Chondrocyte (in vitro differentiated cells): ENCODE measurements around the gene CPB2. TPM values are rescaled to one million over a fixed set of nuclear protein-coding genes. Genes with fewer than 3 reads are reported as not detected.
A peak's percentile ranks its signal among the peaks of the same experiment; 100 is the strongest.

Source experiments
- DNase-seq: peaks from one replicate; pipeline ENCODE4 v3.0.0; 2021; ENCODE audit warnings: mixed read lengths, low spot score
- H3K27ac Mint-ChIP-seq: one replicate; pipeline ENCODE4 v1.8.0; 2021; ENCODE audit warnings: mild to moderate bottlenecking, moderate library complexity, mixed read lengths; ENCODE audit not compliant: unreplicated experiment
- H3K27me3 Mint-ChIP-seq: 2 replicates; pipeline ENCODE4 v1.8.0; 2021; ENCODE audit warnings: low read depth, mixed read lengths
- H3K36me3 Mint-ChIP-seq: 2 replicates; pipeline ENCODE4 v1.8.0; 2021; ENCODE audit warnings: low read depth, mixed read lengths
- H3K4me1 Mint-ChIP-seq: 2 replicates; pipeline ENCODE4 v1.8.0; 2021; ENCODE audit warnings: low read depth, mild to moderate bottlenecking, mixed read lengths
- H3K4me3 Mint-ChIP-seq: one replicate; pipeline ENCODE4 v1.8.0; 2021; ENCODE audit warnings: mild to moderate bottlenecking, moderate library complexity, mixed read lengths; ENCODE audit not compliant: unreplicated experiment
- H3K9me3 Mint-ChIP-seq: 2 replicates; pipeline ENCODE4 v1.8.0; 2021; ENCODE audit warnings: low read depth, mixed read lengths
- total RNA-seq: library from RNA; stranded (reverse); gene quantifications from 3 replicates; pipeline ENCODE4 v1.2.1, GENCODE V29; 2021
- TF ChIP-seq, protein P1 (sequence below): fragments of 200-600 bp; sonication (generic); IDR thresholded peaks from 2 replicates; pipeline ENCODE4 v1.5.0; 2021; ENCODE audit warnings: antibody characterized with exemption, mild to moderate bottlenecking, moderate library complexity

CPB2 gene
- total RNA-seq, 1 donor from 2014 or later = not detected

DNA sequence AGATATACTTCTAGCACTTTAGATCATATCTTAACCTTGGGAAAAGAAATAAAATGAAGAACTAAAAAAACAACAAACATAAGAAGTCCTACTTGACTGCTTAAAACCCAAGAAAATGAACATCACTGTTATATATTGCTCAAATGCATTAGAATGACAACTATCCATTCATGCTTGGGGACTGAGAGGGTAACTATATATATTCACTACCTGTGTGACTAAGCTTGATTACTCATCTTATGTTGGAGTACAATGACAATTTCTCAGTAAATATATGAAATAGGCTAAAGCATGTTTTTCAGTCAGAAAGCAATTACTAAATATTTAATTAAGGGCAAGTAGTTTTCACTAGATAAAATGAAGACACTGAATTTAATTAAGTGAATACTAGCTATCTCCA, 92.4 kb downstream of the CPB2 start:
- TF ChIP-seq, protein P1, sequence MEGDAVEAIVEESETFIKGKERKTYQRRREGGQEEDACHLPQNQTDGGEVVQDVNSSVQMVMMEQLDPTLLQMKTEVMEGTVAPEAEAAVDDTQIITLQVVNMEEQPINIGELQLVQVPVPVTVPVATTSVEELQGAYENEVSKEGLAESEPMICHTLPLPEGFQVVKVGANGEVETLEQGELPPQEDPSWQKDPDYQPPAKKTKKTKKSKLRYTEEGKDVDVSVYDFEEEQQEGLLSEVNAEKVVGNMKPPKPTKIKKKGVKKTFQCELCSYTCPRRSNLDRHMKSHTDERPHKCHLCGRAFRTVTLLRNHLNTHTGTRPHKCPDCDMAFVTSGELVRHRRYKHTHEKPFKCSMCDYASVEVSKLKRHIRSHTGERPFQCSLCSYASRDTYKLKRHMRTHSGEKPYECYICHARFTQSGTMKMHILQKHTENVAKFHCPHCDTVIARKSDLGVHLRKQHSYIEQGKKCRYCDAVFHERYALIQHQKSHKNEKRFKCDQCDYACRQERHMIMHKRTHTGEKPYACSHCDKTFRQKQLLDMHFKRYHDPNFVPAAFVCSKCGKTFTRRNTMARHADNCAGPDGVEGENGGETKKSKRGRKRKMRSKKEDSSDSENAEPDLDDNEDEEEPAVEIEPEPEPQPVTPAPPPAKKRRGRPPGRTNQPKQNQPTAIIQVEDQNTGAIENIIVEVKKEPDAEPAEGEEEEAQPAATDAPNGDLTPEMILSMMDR = no peak
- H3K4me1 Mint-ChIP-seq = no peaks in the 10 kb centered on the region
- no peak overlapping the region for H3K4me3 Mint-ChIP-seq
- H3K27ac Mint-ChIP-seq = no peak overlapping the region
- no peaks in the 10 kb centered on the region for H3K27me3 Mint-ChIP-seq
- H3K36me3 Mint-ChIP-seq = peaks cover 8% of the 10 kb centered on the region
- no peaks in the 10 kb centered on the region for H3K9me3 Mint-ChIP-seq
- DNase-seq = no peak

DNA sequence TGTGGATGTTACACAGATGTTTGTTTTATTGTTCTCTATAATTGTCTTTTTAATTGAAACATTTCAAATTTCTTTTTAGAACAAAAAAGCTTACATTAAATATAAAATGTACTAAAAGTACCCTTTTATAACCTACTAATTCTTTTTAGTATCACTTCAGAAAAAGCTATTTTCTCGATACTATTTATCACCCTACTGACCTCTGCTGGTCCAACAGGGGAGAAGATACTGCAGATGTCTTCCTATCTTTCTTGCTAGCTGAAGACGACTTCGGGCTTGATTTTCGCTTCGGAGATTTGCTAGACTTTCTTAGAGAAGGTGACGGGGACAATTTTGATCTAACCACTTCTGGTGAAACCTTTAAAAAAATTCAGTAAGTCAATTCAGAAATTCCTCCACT, 94.7 kb downstream of the CPB2 start:
- Mint-ChIP-seq H3K27me3 (no peaks in the 10 kb centered on the region), H3K27ac (no peak overlapping the region), H3K36me3 (peaks cover 10% of the 10 kb centered on the region), H3K4me1 (no peaks in the 10 kb centered on the region), H3K4me3 (no peak overlapping the region), H3K9me3 (no peaks in the 10 kb centered on the region)
- TF ChIP-seq, protein P1 = peak; percentile 77
- DNase-seq = no peak

DNA sequence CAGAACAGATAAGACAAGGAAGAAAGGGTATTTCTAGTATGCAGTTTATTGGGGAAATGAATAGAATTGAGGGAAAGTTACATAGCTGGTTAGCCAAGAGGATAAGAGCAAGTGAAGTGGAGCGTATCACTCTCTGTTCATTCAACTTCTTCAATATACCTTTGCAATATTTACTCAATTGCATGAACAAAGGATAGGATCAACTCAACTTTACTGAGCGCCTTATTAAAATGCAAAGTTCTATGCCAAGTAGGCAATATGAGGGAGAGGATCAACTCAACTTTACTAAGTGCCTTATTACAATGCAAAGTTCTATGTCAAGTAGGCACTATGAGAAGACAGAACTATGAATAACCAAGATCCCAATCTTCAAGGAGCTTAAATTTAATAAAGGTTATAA, 96.2 kb downstream of the CPB2 start:
- Mint-ChIP-seq H3K27ac (no peak overlapping the region), H3K36me3 (peaks cover 12% of the 10 kb centered on the region), H3K27me3 (no peaks in the 10 kb centered on the region), H3K4me3 (no peak overlapping the region), H3K4me1 (no peaks in the 10 kb centered on the region), H3K9me3 (no peaks in the 10 kb centered on the region)
- DNase-seq = no peak
- TF ChIP-seq, protein P1 = no peak

DNA sequence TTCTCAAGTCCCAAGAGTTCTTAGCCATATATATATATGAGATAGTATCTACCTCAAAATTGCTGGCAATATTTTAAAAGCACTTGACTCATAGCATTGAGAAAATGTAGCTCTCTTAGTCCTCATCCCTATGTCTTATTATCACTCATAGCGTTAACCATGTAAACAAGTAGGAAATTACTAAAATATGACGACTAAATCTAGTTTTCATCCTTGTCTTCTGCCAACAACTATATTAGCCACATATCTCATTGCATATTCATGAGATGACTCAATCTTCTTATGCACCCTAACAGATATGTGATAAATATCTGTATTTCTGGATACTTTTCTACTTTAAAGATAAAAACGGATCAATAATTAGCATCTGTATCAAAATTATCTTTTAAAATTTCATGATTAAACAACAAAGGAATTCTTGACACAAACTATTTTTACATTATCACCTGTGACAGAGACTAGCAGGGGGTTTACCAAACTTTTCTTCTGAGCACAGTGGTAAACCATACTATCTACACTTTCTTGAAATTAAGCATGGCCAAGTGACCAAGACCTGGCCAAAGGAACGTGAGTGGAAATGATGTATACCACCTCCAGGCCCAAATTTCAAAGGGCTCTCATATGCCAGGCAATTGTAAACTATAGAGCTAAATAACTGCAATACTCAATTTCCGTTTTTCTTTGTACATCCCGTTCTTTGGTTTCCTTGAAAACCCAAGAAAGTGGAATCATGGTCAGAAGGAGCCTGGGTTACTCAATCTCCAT, 98.0 kb downstream of the CPB2 start:
- DNase-seq = no peak
- Mint-ChIP-seq H3K4me3 (no peak overlapping the region), H3K36me3 (peaks cover 17% of the 10 kb centered on the region), H3K27ac (no peak overlapping the region), H3K9me3 (no peaks in the 10 kb centered on the region), H3K4me1 (no peaks in the 10 kb centered on the region), H3K27me3 (no peaks in the 10 kb centered on the region)
- TF ChIP-seq, protein P1 = no peak

DNA sequence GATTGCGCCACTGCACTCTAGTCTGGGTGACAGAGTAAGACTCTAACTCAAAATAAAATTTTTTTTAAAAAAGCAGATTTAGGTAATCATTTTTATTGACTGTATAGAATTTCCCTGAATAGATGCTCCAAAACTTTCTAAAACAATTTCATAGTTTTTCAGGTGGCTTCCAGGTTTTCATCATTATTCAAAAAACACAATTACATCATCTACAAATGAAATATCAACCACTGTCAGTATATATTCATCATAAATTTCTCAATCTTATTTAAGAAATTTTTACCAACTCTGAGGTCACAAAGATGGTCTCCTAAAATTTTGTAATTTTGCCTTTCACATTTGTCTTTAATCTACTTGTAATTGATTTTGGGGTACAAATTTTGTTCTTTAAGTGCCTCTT, 100.3 kb downstream of the CPB2 start:
- H3K4me3 Mint-ChIP-seq = no peak overlapping the region
- TF ChIP-seq, protein P1 = no peak
- peaks cover 31% of the 10 kb centered on the region for H3K36me3 Mint-ChIP-seq
- H3K9me3 Mint-ChIP-seq = no peaks in the 10 kb centered on the region
- no peaks in the 10 kb centered on the region for H3K27me3 Mint-ChIP-seq
- no peak overlapping the region for H3K27ac Mint-ChIP-seq
- no peak for DNase-seq
- H3K4me1 Mint-ChIP-seq = no peaks in the 10 kb centered on the region

Other genes with a start within 250 kb of the CPB2 start
- 38.8 to 45.0 TPM (median 39.6 TPM) in 3 replicates for gene ZC3H13, start 52.3 kb downstream of the CPB2 start, total RNA-seq
- gene LCP1, start 77.1 kb upstream of the CPB2 start, total RNA-seq = 0.19 to 1.2 TPM (median 1.00 TPM) in 3 replicates
- 0.15 TPM in 1 of 3 replicates, not detected in the others for gene LRRC63, start 106.9 kb upstream of the CPB2 start, total RNA-seq